GM12864 (cell line): ENCODE measurements around the gene P2RY8.
"Not testable (repeated sequence)": the region's sequence is repeated elsewhere in the genome, so short reads cannot be mapped to it uniquely, and the experiment has no call there.

Experiments
- DNase-seq: peaks from one replicate; pipeline ENCODE4 v3.0.0-alpha.2; 2011; ENCODE audit warnings: low read depth
- H3K4me3 ChIP-seq: 2 replicates; pipeline ENCODE4 v1.5.1; 2011; ENCODE audit warnings: mild to moderate bottlenecking, low read depth, low read length, control low read depth
- TF ChIP-seq, protein P1 (sequence below): IDR thresholded peaks from 2 replicates; pipeline ENCODE4 v1.5.1; 2011; ENCODE audit warnings: low read depth, mild to moderate bottlenecking, moderate library complexity, low read length, control low read depth, inconsistent platforms; ENCODE audit errors: missing control alignments

P2RY8 gene

DNA sequence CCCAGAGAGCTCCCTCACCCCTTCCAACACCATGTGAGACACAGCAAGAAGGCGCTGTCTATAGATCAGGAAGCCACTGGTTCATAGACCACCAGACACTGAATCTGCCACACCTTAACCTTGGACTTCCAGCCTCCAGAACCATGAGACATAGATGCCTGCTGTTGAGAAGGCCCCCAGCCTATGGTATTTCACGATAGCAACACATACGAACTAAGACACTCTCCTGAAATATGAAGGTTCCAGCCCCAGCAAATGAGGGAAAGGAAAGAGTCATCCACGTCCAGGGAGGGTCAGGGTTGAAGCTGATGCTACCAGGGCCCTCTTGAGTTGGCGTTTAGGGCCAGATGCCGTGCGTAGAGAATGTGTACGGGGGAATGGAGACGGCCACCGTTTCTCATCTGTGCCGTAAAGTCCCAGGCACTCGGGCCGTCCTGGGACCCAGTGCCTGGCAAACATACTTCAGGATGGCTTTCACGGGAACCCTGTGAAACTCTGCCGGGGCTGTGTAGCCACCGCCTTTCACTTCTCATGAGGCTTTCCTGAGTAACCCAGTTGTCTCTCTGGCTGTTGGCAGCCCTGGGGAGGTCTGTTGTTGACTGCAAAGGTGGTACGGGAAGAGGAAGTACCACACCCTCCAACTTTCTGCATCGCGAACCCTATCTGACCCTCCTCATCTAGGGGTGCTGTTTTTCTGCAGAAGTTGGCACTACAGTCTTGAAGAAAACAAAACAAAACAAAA lies 17.7 kb upstream of the P2RY8 start:
- no peak for DNase-seq
- TF ChIP-seq, protein P1, sequence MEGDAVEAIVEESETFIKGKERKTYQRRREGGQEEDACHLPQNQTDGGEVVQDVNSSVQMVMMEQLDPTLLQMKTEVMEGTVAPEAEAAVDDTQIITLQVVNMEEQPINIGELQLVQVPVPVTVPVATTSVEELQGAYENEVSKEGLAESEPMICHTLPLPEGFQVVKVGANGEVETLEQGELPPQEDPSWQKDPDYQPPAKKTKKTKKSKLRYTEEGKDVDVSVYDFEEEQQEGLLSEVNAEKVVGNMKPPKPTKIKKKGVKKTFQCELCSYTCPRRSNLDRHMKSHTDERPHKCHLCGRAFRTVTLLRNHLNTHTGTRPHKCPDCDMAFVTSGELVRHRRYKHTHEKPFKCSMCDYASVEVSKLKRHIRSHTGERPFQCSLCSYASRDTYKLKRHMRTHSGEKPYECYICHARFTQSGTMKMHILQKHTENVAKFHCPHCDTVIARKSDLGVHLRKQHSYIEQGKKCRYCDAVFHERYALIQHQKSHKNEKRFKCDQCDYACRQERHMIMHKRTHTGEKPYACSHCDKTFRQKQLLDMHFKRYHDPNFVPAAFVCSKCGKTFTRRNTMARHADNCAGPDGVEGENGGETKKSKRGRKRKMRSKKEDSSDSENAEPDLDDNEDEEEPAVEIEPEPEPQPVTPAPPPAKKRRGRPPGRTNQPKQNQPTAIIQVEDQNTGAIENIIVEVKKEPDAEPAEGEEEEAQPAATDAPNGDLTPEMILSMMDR, result no peak
- H3K4me3 ChIP-seq, result no peak overlapping the region

DNA sequence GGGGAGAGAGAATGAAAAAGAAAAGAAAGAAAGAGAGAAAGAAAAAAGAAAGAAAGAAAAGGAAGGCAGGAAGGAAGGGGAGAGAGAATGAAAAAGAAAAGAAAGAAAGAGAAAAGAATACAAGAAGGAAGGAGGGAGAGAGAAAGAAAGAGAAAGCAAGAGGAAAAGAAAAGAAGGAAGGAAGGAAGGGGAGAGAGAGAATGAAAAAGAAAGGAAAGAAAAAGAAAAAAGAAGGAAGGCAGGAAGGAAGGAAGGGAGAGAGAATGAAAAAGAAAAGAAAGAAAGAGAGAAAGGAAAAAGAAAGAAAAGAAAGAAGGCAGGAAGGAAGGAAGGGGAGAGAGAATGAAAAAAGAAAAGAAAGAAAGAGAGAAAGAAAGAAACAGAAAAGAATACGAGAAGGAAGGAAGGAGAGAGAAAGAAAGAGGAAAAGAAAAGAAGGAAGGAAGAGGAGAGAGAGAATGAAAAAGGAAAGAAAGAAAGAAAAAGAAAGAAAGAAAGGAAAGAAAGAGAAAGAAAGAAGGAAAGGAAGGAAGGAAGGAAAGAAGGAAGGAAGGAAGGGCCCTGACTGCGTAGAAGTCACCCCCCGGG lies 15.1 kb upstream of the P2RY8 start:
- no peak for DNase-seq
- H3K4me3 ChIP-seq, result no peak overlapping the region
- TF ChIP-seq, protein P1, result no peak

GRCh38 chrX:1546691-1547251 lies 9.8 kb upstream of the P2RY8 start:
- DNase-seq, result no peak
- TF ChIP-seq, protein P1, result no peak
- H3K4me3 ChIP-seq, result no peak overlapping the region

DNA sequence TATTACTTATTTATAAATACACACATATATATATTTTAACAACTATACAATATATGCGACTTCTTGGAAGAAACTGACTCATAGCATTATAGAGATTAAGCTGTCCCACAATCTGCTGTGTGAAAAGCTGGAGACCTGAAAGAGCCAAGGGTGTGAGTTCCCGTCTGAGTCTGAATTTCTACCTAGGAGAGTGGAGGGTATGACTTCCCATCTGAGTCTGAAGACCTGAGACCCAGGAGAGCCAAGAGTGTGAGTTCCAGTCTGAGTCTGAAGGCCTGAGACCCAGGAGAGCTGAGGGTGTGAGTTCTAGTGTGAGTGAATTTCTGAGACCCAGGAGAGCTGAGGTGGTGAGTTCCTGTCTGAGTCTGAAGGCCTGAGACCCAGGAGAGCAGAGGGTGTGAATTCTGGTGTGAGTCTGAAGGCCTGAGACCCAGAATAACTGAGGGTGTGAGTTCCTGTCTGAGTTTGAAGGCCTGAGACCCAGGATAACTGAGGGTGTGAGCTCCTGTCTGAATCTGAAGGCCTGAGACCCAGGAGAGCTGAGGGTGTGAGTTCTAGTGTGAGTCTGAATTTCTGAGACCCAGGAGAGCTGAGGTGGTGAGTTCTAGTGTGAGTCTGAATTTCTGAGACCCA lies 8.9 kb upstream of the P2RY8 start:
- no peak for DNase-seq
- TF ChIP-seq, protein P1, result no peak
- H3K4me3 ChIP-seq, result no peak overlapping the region

DNA sequence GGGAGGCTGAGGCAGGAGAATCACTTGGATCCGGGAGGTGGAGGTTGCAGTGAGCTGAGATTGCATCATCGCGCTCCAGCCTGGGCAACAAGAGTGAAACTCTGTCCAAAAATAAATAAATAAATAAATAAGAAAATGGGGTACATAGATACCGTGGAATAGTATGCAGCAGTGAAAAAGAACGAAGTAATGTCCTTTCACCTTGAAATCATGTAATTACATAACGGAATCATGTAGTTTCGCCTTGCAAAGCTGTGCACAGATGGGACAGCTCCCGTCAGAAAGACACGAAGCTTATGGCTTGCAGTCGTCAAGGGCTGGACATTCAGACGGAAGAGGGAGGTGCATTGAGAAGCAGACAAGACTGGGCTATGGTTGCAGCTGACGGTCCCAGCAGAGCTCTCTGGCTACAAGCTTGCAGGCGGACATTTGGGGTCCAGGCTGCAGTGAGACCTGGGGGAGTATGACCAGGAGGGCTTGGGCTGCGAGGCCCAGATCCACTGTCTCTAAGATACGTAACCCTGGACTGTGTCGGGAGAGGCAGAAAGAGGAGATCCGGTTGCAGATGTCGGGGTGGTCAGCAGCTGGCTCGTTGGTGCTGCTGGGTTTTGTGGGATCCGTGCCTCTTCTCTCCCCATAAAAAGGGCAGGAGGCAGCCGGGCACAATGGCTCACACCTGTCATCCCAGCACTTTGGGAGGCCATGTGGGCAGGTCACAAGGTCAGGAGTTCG lies 6.2 kb upstream of the P2RY8 start:
- H3K4me3 ChIP-seq, result no peak overlapping the region
- DNase-seq, result no peak
- TF ChIP-seq, protein P1, result no peak

GRCh38 chrX:1539146-1539545 lies 2.2 kb upstream of the P2RY8 start:
- DNase-seq, H3K4me3 ChIP-seq: not testable (repeated sequence)

DNA sequence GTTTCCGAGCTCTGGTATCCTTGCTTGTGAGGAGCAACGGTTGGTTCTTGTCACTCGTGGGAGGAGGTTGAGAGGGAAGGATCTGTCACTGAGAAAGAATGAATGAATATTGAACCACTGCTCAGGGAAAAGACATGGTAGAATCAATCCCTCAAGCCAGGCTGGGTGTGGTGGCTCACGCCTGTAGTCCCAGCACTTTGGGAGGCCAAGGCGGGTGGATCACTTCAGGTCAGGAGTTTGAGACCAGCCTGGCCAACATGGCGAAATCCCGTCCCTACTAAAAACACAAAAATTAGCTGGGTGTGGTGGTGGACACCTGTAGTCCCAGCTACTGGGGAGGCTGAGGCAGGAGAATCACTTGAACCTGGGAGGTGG lies 718 bp upstream of the P2RY8 start:
- H3K4me3 ChIP-seq, result peak overlapping the region; percentile 79

More for the DNA sequence above, 718 bp upstream of the P2RY8 start:
- not testable (repeated sequence) for DNase-seq
